Mesenchymal stem cell (in vitro differentiated cells and primary cell): ENCODE results near the gene CGREF1.

Experiments used
- DNase-seq: peaks from one replicate; pipeline ENCODE4 v3.0.0-alpha.2; 2013
- H2AFZ ChIP-seq: one replicate; pipeline ENCODE4 v1.6.1; 2013; ENCODE audit warnings: low read depth, mild to moderate bottlenecking, control low read depth, inconsistent platforms, low read length, moderate library complexity
- H2AK5ac ChIP-seq: 2 replicates; pipeline ENCODE4 v1.6.1; 2013; ENCODE audit warnings: low read length, moderate library complexity, mild to moderate bottlenecking, inconsistent platforms; ENCODE audit not compliant: severe bottlenecking
- H2BK120ac ChIP-seq: one replicate; pipeline ENCODE4 v1.6.1; 2013; ENCODE audit warnings: low read depth, mild to moderate bottlenecking, inconsistent platforms, low read length, moderate library complexity
- H2BK12ac ChIP-seq, 2 experiments: one replicate each; pipeline ENCODE4 v1.6.1; 2013; ENCODE audit warnings: inconsistent platforms in 2 of 2, low read length in 2 of 2, mild to moderate bottlenecking in 2 of 2, moderate library complexity in 2 of 2, control low read depth in 1 of 2
- H2BK15ac ChIP-seq: one replicate; pipeline ENCODE4 v1.6.1; 2013; ENCODE audit warnings: mild to moderate bottlenecking, low read depth, inconsistent platforms; ENCODE audit not compliant: poor library complexity, severe bottlenecking
- H2BK5ac ChIP-seq: 2 replicates; pipeline ENCODE4 v1.6.1; 2013; ENCODE audit warnings: low read depth, mild to moderate bottlenecking, low read length, control low read depth, inconsistent platforms; ENCODE audit not compliant: poor library complexity, severe bottlenecking
- H3K14ac ChIP-seq, 2 experiments: one replicate each; pipeline ENCODE4 v1.6.1; 2013; ENCODE audit warnings: inconsistent platforms in 2 of 2, low read length in 2 of 2, control low read depth in 1 of 2, mild to moderate bottlenecking in 1 of 2, moderate library complexity in 1 of 2
- H3K18ac ChIP-seq, 2 experiments: one replicate each; pipeline ENCODE4 v1.6.1; 2013; ENCODE audit warnings: inconsistent platforms in 2 of 2, low read length in 2 of 2, control low read depth in 1 of 2, low read depth in 1 of 2, mild to moderate bottlenecking in 1 of 2
- H3K23ac ChIP-seq, 2 experiments: one replicate each; pipeline ENCODE4 v1.6.1; 2013; ENCODE audit warnings: inconsistent platforms in 2 of 2, low read length in 2 of 2, mild to moderate bottlenecking in 2 of 2, moderate library complexity in 2 of 2, control low read depth in 1 of 2
- H3K27ac ChIP-seq: 2 replicates; pipeline ENCODE4 v1.5.1; 2013; ENCODE audit warnings: mild to moderate bottlenecking, moderate library complexity, low read length, control low read depth, inconsistent platforms; ENCODE audit not compliant: poor library complexity, severe bottlenecking
- H3K27me3 ChIP-seq, 2 experiments: 2 replicates each; pipeline versions ENCODE4 v1.6.1 to v1.7.0; 2013; ENCODE audit warnings: low read length in 2 of 2, mild to moderate bottlenecking in 2 of 2, moderate library complexity in 2 of 2, control low read depth in 1 of 2, inconsistent platforms in 1 of 2; ENCODE audit not compliant: control insufficient read depth in 1 of 2, insufficient read depth in 1 of 2
- H3K36me3 ChIP-seq, 2 experiments: 2 replicates each; pipeline versions ENCODE4 v1.6.1 to v1.7.0; 2013; ENCODE audit warnings: low read length in 2 of 2, control low read depth in 1 of 2, inconsistent platforms in 1 of 2, low read depth in 1 of 2, mild to moderate bottlenecking in 1 of 2; ENCODE audit not compliant: insufficient read depth in 2 of 2, control insufficient read depth in 1 of 2
- H3K4ac ChIP-seq, 2 experiments: one replicate each; pipeline ENCODE4 v1.6.1; 2013; ENCODE audit warnings: inconsistent platforms in 2 of 2, low read length in 2 of 2, mild to moderate bottlenecking in 2 of 2, moderate library complexity in 2 of 2, control low read depth in 1 of 2, low read depth in 1 of 2
- H3K4me1 ChIP-seq: 2 replicates; pipeline ENCODE4 v1.6.1; 2013; ENCODE audit warnings: low read depth, low read length, control low read depth; ENCODE audit not compliant: control insufficient read depth, insufficient read depth
- H3K4me2 ChIP-seq: 2 replicates; pipeline ENCODE4 v1.6.1; 2013; ENCODE audit warnings: low read length, mild to moderate bottlenecking, inconsistent platforms; ENCODE audit not compliant: poor library complexity, severe bottlenecking
- H3K4me3 ChIP-seq, 2 experiments: 2 replicates each; pipeline versions ENCODE4 v1.5.1 to v1.7.0; 2013; ENCODE audit warnings: low read length in 2 of 2, mild to moderate bottlenecking in 2 of 2, control low read depth in 1 of 2, low read depth in 1 of 2; ENCODE audit not compliant: insufficient read depth in 1 of 2
- H3K79me1 ChIP-seq: replicated peaks from 2 replicates; pipeline ENCODE4 v1.6.1; 2013; ENCODE audit warnings: mild to moderate bottlenecking, control low read depth, low read length, inconsistent platforms; ENCODE audit not compliant: poor library complexity, severe bottlenecking
- H3K9ac ChIP-seq: 2 replicates; pipeline ENCODE4 v1.7.0; 2013; ENCODE audit warnings: mild to moderate bottlenecking, low read length, moderate library complexity
- H3K9me3 ChIP-seq: 2 replicates; pipeline ENCODE4 v1.7.0; 2013; ENCODE audit warnings: mild to moderate bottlenecking, low read length; ENCODE audit not compliant: control insufficient read depth
- H4K8ac ChIP-seq: one replicate; pipeline ENCODE4 v1.6.1; 2013; ENCODE audit warnings: inconsistent platforms, mild to moderate bottlenecking, low read length, moderate library complexity
- H4K91ac ChIP-seq: one replicate; pipeline ENCODE4 v1.6.1; 2013; ENCODE audit warnings: mild to moderate bottlenecking, low read length, inconsistent platforms
- WGBS: methylation state at CpG from one replicate; pipeline ENCODE4 v1.1.7; 2013; ENCODE audit warnings: mixed read lengths; 5-methylcytosine and 5-hydroxymethylcytosine counted together

Gene CGREF1

DNA sequence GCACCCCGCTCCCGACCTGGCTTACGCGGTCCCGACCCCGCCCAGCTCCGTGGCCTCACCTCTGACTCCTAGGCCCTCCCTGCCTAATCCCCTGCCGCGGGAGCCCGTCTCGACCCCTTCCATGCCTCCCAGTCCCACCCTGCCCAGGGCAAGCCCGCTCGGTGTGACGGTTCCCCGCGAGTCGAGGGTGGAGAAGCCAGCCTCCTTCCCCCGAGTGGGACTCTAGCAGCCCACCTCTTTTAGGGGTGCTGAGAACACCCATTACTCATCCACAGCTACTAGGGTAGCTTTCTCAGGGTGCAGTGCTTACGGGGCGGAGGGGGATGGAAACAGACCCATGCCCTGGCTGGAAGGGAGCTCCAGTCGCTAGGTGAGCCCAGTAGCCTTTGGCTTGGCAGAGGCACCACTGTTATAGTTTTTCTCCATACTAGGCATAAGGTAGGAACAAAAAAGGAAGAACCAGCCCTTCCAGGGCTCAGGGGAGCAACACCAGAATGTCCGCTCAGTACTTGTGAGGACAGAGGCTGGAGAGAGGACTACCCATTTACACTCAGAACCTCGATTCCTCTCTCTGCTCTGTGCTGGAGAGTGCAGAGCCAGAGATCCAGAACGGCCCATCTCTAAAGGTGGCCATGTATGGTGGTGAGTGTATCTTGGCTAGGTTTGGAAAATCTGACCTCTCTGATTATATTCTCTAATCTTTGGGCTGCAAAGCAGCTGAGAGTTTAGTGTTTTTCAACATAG lies 66.9 kb downstream of the CGREF1 start:
- Histone ChIP-seq H3K9me3 (no peaks in the 10 kb centered on the region), H4K91ac (peak overlapping the region; percentile 12), H3K4me3 (peak overlapping the region; percentile 81 to 89), H3K9ac (peak overlapping the region; percentile 89), H2BK5ac (no peak overlapping the region), H2BK12ac (peak overlapping the region in 1 of 2 experiments; percentile 58), H3K36me3 (peaks cover 30 to 37% of the 10 kb centered on the region in 2 experiments), H2BK15ac (peak overlapping the region; percentile 41), H3K4me2 (peak overlapping the region; percentile 94), H3K27me3 (no peaks in the 10 kb centered on the region), H3K27ac (peak overlapping the region; percentile 24), H3K14ac (peak overlapping the region in 1 of 2 experiments; percentile 98), H3K23ac (peak overlapping the region in 1 of 2 experiments; percentile 54), H2AK5ac (no peak overlapping the region), H3K79me1 (peaks cover 17% of the 10 kb centered on the region), H3K4me1 (peaks cover 10% of the 10 kb centered on the region), H2BK120ac (no peak overlapping the region), H3K4ac (peak overlapping the region; percentile 66 to 99), H3K18ac (peak overlapping the region; percentile 4 to 93), H2AFZ (peak overlapping the region; percentile 83), H4K8ac (peak overlapping the region; percentile 24)
- DNase-seq: peak; percentile 20
- WGBS: 5% methylated on average over 21 of the region's 24 CpGs

GRCh38 chr2:27050996-27051901 lies 67.7 kb downstream of the CGREF1 start, which contains the start of gene AGBL5:
AGBL5 (plus strand) TSS chr2:27051668; CDS start chr2:27052959, 1,291 bp downstream.
- Histone ChIP-seq H3K9me3 (no peaks in the 10 kb centered on the region), H3K18ac (peak within 1 kb of the TSS; percentile 40 to 93), H3K4me2 (peak within 1 kb of the TSS; percentile 94), H3K79me1 (peaks cover 18% of the 10 kb centered on the region), H2BK120ac (no peak within 1 kb of the TSS), H4K91ac (peak within 1 kb of the TSS; percentile 61), H3K27me3 (no peaks in the 10 kb centered on the region), H4K8ac (peak within 1 kb of the TSS; percentile 83), H3K4me1 (peaks cover 10% of the 10 kb centered on the region), H3K4me3 (peak within 1 kb of the TSS; percentile 81 to 89), H3K9ac (peak within 1 kb of the TSS; percentile 89), H2BK5ac (no peak within 1 kb of the TSS), H3K4ac (peak within 1 kb of the TSS; percentile 66 to 99), H3K27ac (peak within 1 kb of the TSS; percentile 90), H2AFZ (peak within 1 kb of the TSS; percentile 83), H3K23ac (peak within 1 kb of the TSS in 1 of 2 experiments; percentile 54), H3K36me3 (peaks cover 26 to 30% of the 10 kb centered on the region in 2 experiments), H2BK12ac (peak within 1 kb of the TSS in 1 of 2 experiments; percentile 58), H2AK5ac (no peak within 1 kb of the TSS), H2BK15ac (peak within 1 kb of the TSS; percentile 41), H3K14ac (peak within 1 kb of the TSS in 1 of 2 experiments; percentile 98)
- peak; percentile 94 for DNase-seq
- under 1% methylated on average over 55 of the region's 67 CpGs for WGBS
